Measurements from ENCODE around the gene SCN1B.

GRCh38 chr19:35034005-35034502, 3.8 kb downstream of the SCN1B start:
- TF ChIP-seq POLR2A (IDR thresholded peaks at IDR 0.05) (no peak), CTCF (IDR thresholded peaks at IDR 0.05) (no peak)
